Measurements from ENCODE around the gene THADA.
"Not testable (repeated sequence)": the region's sequence is repeated elsewhere in the genome, so short reads cannot be mapped to it uniquely, and the experiment has no call there.

THADA gene

GRCh38 chr2:43292297-43292696, 303.5 kb downstream of the THADA start:
- in situ Hi-C loops (cut with HindIII; ENCODE audit: low sequenced_read_pairs): no loop called here

GRCh38 chr2:43289331-43289730, 306.5 kb downstream of the THADA start:
- in situ Hi-C loops (cut with HindIII; ENCODE audit: low sequenced_read_pairs): no loop called here

- in situ Hi-C loops (cut with HindIII; ENCODE audit: low sequenced_read_pairs): no loop called here
Measured at GRCh38 chr2:43288417-43289305, 307.2 kb downstream of the THADA start.

- in situ Hi-C loops (cut with HindIII; ENCODE audit: low sequenced_read_pairs): no loop called here
Measured at GRCh38 chr2:43285987-43286386, 309.9 kb downstream of the THADA start.

GRCh38 chr2:43284967-43285366, 310.9 kb downstream of the THADA start:
- in situ Hi-C loops (cut with HindIII; ENCODE audit: low sequenced_read_pairs): no loop called here

- in situ Hi-C loops (cut with HindIII; ENCODE audit: low sequenced_read_pairs): not testable (repeated sequence)
Measured at GRCh38 chr2:43284347-43284746, 311.5 kb downstream of the THADA start.

- in situ Hi-C loops (cut with HindIII; ENCODE audit: low sequenced_read_pairs): no loop called here
Measured at GRCh38 chr2:43280994-43281393, 314.8 kb downstream of the THADA start.

GRCh38 chr2:43279317-43279840, 316.5 kb downstream of the THADA start:
- in situ Hi-C loops (cut with HindIII; ENCODE audit: low sequenced_read_pairs): no loop called here

- in situ Hi-C loops (cut with HindIII; ENCODE audit: low sequenced_read_pairs): no loop called here
Measured at GRCh38 chr2:43278564-43279220, 317.1 kb downstream of the THADA start.

GRCh38 chr2:43276962-43277391, 318.9 kb downstream of the THADA start:
- in situ Hi-C loops (cut with HindIII; ENCODE audit: low sequenced_read_pairs): no loop called here

GRCh38 chr2:43276266-43276941, 319.4 kb downstream of the THADA start:
- in situ Hi-C loops (cut with HindIII; ENCODE audit: low sequenced_read_pairs): no loop called here

GRCh38 chr2:43274721-43275120, 321.1 kb downstream of the THADA start:
- in situ Hi-C loops (cut with HindIII; ENCODE audit: low sequenced_read_pairs): no loop called here

GRCh38 chr2:43274055-43274454, 321.8 kb downstream of the THADA start:
- in situ Hi-C loops (cut with HindIII; ENCODE audit: low sequenced_read_pairs): no loop called here

GRCh38 chr2:43273529-43273928, 322.3 kb downstream of the THADA start:
- in situ Hi-C loops (cut with HindIII; ENCODE audit: low sequenced_read_pairs): no loop called here

- in situ Hi-C loops (cut with HindIII; ENCODE audit: low sequenced_read_pairs): no loop called here
Measured at GRCh38 chr2:43270930-43271615, 324.8 kb downstream of the THADA start.

- in situ Hi-C loops (cut with HindIII; ENCODE audit: low sequenced_read_pairs): no loop called here
Measured at GRCh38 chr2:43270461-43270860, 325.4 kb downstream of the THADA start.

GRCh38 chr2:43269706-43270105, 326.1 kb downstream of the THADA start:
- in situ Hi-C loops (cut with HindIII; ENCODE audit: low sequenced_read_pairs): no loop called here

- in situ Hi-C loops (cut with HindIII; ENCODE audit: low sequenced_read_pairs): no loop called here
Measured at GRCh38 chr2:43269074-43269572, 326.7 kb downstream of the THADA start.

- in situ Hi-C loops (cut with HindIII; ENCODE audit: low sequenced_read_pairs): no loop called here
Measured at GRCh38 chr2:43268066-43268953, 327.5 kb downstream of the THADA start.

- in situ Hi-C loops (cut with HindIII; ENCODE audit: low sequenced_read_pairs): no loop called here
Measured at GRCh38 chr2:43267381-43267780, 328.5 kb downstream of the THADA start.

All from endothelial cell of hepatic sinusoid (primary cell).